GM06990 (cell line): ENCODE results near the gene PSMD11.

Source experiments
- DNase-seq: peaks from one replicate; pipeline ENCODE4 v3.0.0-alpha.2; 2011; ENCODE audit not compliant: insufficient read length; ENCODE audit errors: extremely low read depth
- H3K27me3 ChIP-seq: replicated peaks from 2 replicates; pipeline ENCODE4 v1.6.0; 2011; ENCODE audit warnings: low read length; ENCODE audit not compliant: control insufficient read depth, insufficient read depth
- H3K36me3 ChIP-seq: 2 replicates; pipeline ENCODE4 v1.5.1; 2011; ENCODE audit warnings: low read length; ENCODE audit not compliant: control insufficient read depth, insufficient read depth
- H3K4me3 ChIP-seq: replicated peaks from 2 replicates; pipeline ENCODE4 v1.5.1; 2011; ENCODE audit warnings: low read depth, mild to moderate bottlenecking, control low read depth, low read length
- TF ChIP-seq, protein P1 (sequence below): IDR thresholded peaks from 2 replicates; pipeline ENCODE4 v1.5.1; 2011; ENCODE audit warnings: low read length, control low read depth, mild to moderate bottlenecking, inconsistent platforms; ENCODE audit not compliant: insufficient read depth, poor library complexity, severe bottlenecking

PSMD11 gene

DNA sequence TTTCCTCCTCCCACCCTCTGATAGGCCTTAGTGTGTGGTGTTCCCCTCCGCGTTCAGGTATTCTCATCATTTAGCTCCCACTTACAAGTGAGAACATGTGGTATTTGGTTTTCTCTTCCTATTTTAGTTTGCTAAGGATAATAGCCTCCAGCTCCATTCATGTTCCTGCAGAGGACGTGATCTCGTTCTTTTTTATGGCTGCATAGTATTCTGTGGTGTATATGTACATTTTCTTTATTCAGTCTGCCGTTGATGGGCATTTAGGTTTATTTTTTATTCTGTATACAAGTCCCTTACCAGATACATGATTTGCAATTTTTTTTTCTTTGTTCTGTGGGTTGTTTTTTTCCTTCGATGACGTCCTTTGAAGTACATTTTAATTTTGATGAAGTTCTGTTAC is 23.6 kb downstream of the PSMD11 start:
- H3K4me3 ChIP-seq = no peak overlapping the region
- no peaks in the 10 kb centered on the region for H3K27me3 ChIP-seq
- no peak for DNase-seq
- H3K36me3 ChIP-seq = peaks cover 18% of the 10 kb centered on the region
- TF ChIP-seq, protein P1, sequence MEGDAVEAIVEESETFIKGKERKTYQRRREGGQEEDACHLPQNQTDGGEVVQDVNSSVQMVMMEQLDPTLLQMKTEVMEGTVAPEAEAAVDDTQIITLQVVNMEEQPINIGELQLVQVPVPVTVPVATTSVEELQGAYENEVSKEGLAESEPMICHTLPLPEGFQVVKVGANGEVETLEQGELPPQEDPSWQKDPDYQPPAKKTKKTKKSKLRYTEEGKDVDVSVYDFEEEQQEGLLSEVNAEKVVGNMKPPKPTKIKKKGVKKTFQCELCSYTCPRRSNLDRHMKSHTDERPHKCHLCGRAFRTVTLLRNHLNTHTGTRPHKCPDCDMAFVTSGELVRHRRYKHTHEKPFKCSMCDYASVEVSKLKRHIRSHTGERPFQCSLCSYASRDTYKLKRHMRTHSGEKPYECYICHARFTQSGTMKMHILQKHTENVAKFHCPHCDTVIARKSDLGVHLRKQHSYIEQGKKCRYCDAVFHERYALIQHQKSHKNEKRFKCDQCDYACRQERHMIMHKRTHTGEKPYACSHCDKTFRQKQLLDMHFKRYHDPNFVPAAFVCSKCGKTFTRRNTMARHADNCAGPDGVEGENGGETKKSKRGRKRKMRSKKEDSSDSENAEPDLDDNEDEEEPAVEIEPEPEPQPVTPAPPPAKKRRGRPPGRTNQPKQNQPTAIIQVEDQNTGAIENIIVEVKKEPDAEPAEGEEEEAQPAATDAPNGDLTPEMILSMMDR = no peak

DNA sequence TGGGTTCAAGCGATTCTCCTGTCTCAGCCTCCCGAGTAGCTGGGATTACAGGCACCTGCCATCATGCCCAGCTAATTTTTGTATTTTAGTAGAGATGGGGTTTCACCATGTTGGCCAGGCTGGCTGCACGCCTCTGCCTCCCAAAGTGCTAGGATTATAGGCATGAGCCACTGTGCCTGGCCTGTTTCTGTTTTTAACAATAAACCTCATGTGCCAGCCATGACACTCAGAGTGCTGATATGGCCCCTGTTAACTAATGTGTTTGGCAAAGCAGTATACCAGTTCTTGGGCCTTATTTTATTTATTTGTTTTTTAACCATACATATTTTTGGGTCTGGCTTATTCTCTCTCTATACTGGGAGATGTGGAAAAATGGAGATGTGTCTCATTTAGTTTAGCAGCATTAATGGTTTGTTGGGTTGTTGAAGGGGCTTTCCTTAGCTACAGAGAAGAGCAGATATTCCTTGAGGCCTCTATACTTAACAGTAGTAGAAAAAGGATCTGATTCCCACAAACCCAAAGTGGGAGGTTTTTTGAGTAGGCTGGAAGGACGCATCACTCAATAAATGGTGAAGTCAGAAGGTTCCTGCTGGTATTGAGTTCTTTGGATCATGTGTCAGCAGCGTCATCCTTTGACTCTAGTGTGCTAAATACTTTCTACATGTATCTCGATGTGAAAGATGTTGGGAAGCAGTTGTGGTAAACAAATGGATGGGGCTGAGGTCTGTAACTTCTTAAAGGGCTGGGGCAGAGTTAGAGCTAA is 26.3 kb downstream of the PSMD11 start:
- DNase-seq = no peak
- Histone ChIP-seq H3K36me3 (peaks cover 22% of the 10 kb centered on the region), H3K4me3 (no peak overlapping the region), H3K27me3 (no peaks in the 10 kb centered on the region)
- TF ChIP-seq, protein P1 = no peak

DNA sequence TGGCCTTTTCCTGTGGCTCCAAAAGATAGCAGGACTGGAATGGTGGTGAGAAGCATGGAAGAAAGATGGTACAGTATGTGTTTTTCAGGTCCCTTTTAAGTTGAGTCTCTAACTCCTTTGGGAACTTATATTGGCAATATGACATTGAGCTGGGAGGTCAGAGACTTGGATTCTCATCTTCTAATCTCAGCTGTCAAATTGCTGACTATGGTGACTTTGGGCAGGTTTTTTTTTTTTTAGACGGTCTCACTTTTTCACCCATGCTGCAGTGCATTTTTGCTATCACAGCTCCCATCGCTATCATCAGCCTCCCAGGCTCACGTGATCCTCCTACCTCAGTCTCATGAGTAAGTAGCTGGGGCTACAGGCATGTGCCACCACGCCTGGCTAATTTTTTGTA is 27.3 kb downstream of the PSMD11 start:
- peaks cover 27% of the 10 kb centered on the region for H3K36me3 ChIP-seq
- TF ChIP-seq, protein P1 = no peak
- H3K4me3 ChIP-seq = no peak overlapping the region

DNA sequence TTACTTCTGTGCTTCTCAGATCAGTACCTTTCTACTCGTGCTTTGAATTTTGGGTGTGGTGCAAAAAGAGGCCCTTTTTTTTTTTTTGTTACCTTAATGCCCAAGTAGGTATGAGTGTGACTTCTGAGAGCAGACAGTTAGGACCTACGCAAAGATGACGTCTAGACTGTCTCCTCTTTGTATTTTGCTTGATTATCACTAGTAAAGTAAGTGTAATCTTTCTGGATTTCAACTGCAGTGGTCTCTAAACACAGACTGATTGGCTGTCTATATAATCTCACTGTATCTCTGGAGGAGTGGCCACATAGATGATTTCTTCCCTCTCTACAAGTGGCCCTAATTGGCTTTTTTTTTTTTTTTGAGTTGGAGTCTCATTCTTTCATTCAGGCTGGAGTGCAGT is 30.9 kb downstream of the PSMD11 start:
- Histone ChIP-seq H3K4me3 (no peak overlapping the region), H3K36me3 (peaks cover 44% of the 10 kb centered on the region), H3K27me3 (no peaks in the 10 kb centered on the region)
- no peak for DNase-seq
- TF ChIP-seq, protein P1 = no peak

More for the DNA sequence above, 27.3 kb downstream of the PSMD11 start:
- DNase-seq = no peak
- no peaks in the 10 kb centered on the region for H3K27me3 ChIP-seq

DNA sequence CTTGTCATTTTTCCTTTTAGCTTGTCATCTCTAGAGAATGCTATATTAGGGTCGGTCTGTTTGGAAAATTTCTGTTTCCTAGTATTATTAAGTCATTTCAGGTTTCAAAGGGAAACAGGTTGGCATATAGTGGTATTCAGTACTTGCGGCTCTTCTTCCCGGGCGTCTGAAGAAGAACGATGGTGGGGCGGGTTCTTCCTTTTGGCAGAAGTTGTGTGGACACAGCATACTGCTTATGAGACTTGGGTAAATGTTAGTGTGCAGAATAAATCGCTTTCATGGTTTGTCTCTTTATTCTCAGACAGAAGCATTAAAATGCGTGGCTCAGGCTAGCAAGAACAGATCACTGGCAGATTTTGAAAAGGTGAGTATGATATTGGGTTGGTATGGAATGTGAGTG is 32.9 kb downstream of the PSMD11 start:
- no peaks in the 10 kb centered on the region for H3K27me3 ChIP-seq
- no peak overlapping the region for H3K4me3 ChIP-seq
- no peak for DNase-seq
- TF ChIP-seq, protein P1 = no peak
- H3K36me3 ChIP-seq = peaks cover 45% of the 10 kb centered on the region
